ENCODE results near the gene CFAP298.

DNA sequence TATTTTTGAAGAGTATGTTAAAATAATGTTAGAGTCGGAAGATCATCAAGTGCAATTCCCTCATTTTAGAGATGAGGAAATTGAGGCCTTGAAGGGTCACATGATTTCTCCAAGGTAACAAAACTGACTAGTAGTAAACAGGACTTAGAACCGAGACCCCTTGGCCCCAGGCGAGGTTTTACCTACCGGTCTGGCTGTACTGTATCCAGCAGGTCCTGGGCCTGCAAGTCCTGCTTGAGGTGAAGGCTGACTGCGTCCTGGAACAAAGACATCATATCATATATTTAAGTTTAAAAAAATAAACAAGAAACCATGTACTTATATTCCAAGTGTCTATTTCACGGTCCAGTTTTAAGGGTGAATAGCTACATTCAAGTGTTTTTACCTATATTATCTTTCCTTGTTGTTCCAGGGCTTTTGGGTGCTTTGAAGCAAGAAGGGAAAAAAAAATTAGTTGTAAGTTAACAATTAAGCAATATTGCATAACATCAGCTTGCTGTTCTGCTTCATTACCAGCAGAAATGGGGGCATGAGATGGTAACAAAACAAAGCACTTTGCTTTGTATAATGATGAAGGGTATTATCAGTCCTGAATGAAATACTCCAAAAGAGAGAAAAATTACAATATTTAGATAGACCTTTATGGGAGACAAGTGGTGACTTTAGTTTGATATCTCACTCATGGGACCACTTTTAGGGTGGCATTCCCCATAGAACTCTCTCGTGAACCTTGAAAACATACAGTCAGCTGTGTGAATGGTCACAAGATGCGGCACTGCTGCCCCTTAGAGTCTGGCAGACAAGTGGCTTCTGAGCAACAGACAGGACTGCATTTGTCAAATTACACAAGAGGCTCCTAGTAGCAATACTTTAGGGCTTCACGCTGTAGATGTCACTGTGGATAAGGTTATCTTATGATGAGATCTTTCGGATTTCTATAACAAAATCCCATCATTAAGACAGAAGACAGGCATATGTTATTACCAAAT, 29.8 kb upstream of the CFAP298 start:
- TF ChIP-seq, protein P1, sequence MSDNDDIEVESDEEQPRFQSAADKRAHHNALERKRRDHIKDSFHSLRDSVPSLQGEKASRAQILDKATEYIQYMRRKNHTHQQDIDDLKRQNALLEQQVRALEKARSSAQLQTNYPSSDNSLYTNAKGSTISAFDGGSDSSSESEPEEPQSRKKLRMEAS (IDR thresholded peaks at IDR 0.05; ENCODE audit: low read depth) = no peak
- TF ChIP-seq, protein P2, sequence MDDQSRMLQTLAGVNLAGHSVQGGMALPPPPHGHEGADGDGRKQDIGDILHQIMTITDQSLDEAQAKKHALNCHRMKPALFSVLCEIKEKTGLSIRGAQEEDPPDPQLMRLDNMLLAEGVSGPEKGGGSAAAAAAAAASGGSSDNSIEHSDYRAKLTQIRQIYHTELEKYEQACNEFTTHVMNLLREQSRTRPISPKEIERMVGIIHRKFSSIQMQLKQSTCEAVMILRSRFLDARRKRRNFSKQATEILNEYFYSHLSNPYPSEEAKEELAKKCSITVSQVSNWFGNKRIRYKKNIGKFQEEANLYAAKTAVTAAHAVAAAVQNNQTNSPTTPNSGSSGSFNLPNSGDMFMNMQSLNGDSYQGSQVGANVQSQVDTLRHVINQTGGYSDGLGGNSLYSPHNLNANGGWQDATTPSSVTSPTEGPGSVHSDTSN (IDR thresholded peaks at IDR 0.05) = no peak
- TF ChIP-seq, protein P3, sequence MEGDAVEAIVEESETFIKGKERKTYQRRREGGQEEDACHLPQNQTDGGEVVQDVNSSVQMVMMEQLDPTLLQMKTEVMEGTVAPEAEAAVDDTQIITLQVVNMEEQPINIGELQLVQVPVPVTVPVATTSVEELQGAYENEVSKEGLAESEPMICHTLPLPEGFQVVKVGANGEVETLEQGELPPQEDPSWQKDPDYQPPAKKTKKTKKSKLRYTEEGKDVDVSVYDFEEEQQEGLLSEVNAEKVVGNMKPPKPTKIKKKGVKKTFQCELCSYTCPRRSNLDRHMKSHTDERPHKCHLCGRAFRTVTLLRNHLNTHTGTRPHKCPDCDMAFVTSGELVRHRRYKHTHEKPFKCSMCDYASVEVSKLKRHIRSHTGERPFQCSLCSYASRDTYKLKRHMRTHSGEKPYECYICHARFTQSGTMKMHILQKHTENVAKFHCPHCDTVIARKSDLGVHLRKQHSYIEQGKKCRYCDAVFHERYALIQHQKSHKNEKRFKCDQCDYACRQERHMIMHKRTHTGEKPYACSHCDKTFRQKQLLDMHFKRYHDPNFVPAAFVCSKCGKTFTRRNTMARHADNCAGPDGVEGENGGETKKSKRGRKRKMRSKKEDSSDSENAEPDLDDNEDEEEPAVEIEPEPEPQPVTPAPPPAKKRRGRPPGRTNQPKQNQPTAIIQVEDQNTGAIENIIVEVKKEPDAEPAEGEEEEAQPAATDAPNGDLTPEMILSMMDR (IDR thresholded peaks at IDR 0.05) = no peak
- TF ChIP-seq EZH2phosphoT487 (IDR thresholded peaks at IDR 0.05; ENCODE audit: borderline replicate concordance, low read depth) (no peak), TEAD4 (IDR thresholded peaks at IDR 0.05; ENCODE audit: borderline replicate concordance, insufficient read depth) (no peak), POLR2AphosphoS5 (IDR thresholded peaks at IDR 0.05; ENCODE audit: low read depth, low read length) (no peak), TAF1 (IDR thresholded peaks at IDR 0.05; ENCODE audit: borderline replicate concordance, low read depth, low read length) (no peak), GABPA (IDR thresholded peaks at IDR 0.05; ENCODE audit: low read depth) (no peak), FOXJ3 (CRISPR knock-in tag; IDR thresholded peaks at IDR 0.05) (no peak), RAD21 (IDR thresholded peaks at IDR 0.05; ENCODE audit: low read length) (no peak), NRF1 (IDR thresholded peaks at IDR 0.05; ENCODE audit: low read depth, low read length) (no peak)
- TF ChIP-seq, protein P4, sequence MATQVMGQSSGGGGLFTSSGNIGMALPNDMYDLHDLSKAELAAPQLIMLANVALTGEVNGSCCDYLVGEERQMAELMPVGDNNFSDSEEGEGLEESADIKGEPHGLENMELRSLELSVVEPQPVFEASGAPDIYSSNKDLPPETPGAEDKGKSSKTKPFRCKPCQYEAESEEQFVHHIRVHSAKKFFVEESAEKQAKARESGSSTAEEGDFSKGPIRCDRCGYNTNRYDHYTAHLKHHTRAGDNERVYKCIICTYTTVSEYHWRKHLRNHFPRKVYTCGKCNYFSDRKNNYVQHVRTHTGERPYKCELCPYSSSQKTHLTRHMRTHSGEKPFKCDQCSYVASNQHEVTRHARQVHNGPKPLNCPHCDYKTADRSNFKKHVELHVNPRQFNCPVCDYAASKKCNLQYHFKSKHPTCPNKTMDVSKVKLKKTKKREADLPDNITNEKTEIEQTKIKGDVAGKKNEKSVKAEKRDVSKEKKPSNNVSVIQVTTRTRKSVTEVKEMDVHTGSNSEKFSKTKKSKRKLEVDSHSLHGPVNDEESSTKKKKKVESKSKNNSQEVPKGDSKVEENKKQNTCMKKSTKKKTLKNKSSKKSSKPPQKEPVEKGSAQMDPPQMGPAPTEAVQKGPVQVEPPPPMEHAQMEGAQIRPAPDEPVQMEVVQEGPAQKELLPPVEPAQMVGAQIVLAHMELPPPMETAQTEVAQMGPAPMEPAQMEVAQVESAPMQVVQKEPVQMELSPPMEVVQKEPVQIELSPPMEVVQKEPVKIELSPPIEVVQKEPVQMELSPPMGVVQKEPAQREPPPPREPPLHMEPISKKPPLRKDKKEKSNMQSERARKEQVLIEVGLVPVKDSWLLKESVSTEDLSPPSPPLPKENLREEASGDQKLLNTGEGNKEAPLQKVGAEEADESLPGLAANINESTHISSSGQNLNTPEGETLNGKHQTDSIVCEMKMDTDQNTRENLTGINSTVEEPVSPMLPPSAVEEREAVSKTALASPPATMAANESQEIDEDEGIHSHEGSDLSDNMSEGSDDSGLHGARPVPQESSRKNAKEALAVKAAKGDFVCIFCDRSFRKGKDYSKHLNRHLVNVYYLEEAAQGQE (IDR thresholded peaks at IDR 0.05; ENCODE audit: low read depth, low read length) = no peak

Measured in SK-N-SH (cell line).